C4-2B (cell line): ENCODE results near the gene REPS2.

Experiments used
- ZFX ChIP-seq: fragments of 450-650 bp; IDR thresholded peaks from 2 replicates; pipeline ENCODE4 v1.6.1; 2017
- TF ChIP-seq, protein P1 (sequence below): fragments of 450-650 bp; conservative IDR thresholded peaks from 2 replicates; pipeline ENCODE4 v1.5.1; 2017; ENCODE audit warnings: mild to moderate bottlenecking

DNA sequence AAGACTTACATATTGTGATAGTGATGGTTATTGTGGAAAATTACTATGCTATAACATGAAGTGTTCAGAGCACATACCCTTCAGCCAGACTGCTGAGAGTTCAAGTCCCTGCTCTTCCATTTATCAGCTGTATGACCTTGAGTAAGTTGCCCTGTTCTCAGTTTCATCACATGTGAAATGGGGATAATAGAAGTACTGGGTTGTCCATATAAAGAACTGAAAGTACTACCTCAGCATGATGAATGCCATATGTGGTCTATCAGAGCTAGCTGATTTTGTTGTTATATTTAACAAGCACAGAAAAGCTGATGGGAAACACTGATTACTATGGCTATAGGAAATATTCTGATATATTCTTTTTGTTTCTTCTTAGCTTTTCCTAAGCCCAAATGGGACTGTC lies 115.6 kb downstream of the REPS2 start:
- TF ChIP-seq, protein P1, sequence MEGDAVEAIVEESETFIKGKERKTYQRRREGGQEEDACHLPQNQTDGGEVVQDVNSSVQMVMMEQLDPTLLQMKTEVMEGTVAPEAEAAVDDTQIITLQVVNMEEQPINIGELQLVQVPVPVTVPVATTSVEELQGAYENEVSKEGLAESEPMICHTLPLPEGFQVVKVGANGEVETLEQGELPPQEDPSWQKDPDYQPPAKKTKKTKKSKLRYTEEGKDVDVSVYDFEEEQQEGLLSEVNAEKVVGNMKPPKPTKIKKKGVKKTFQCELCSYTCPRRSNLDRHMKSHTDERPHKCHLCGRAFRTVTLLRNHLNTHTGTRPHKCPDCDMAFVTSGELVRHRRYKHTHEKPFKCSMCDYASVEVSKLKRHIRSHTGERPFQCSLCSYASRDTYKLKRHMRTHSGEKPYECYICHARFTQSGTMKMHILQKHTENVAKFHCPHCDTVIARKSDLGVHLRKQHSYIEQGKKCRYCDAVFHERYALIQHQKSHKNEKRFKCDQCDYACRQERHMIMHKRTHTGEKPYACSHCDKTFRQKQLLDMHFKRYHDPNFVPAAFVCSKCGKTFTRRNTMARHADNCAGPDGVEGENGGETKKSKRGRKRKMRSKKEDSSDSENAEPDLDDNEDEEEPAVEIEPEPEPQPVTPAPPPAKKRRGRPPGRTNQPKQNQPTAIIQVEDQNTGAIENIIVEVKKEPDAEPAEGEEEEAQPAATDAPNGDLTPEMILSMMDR, result no peak
- no peak for TF ChIP-seq ZFX
